Trophoblast cell (in vitro differentiated cells and primary cell): Measurements from ENCODE around the gene RAB22A.

Source experiments
- DNase-seq, 2 donors: peaks; one replicate each; pipeline ENCODE4 v3.0.0-alpha.2; 2016
- H2AFZ ChIP-seq: 2 replicates; pipeline ENCODE4 v1.6.1; 2013; ENCODE audit warnings: low read length, moderate library complexity, mild to moderate bottlenecking; ENCODE audit not compliant: insufficient read depth, poor library complexity
- H2AK5ac ChIP-seq: 2 replicates; pipeline ENCODE4 v1.6.1; 2013; ENCODE audit warnings: mild to moderate bottlenecking, low read length
- H2BK120ac ChIP-seq: 2 replicates; pipeline ENCODE4 v1.6.1; 2013; ENCODE audit warnings: low read length, mild to moderate bottlenecking, moderate library complexity; ENCODE audit not compliant: insufficient read depth, poor library complexity
- H2BK12ac ChIP-seq: 2 replicates; pipeline ENCODE4 v1.6.1; 2013; ENCODE audit warnings: mild to moderate bottlenecking, low read length, moderate library complexity
- H2BK5ac ChIP-seq: 2 replicates; pipeline ENCODE4 v1.6.1; 2013; ENCODE audit warnings: low read length, low read depth, moderate library complexity, mild to moderate bottlenecking; ENCODE audit not compliant: poor library complexity
- H3K14ac ChIP-seq: 2 replicates; pipeline ENCODE4 v1.6.1; 2013; ENCODE audit warnings: mild to moderate bottlenecking, low read length
- H3K18ac ChIP-seq: 2 replicates; pipeline ENCODE4 v1.6.1; 2013; ENCODE audit warnings: mild to moderate bottlenecking, low read length
- H3K23ac ChIP-seq: 2 replicates; pipeline ENCODE4 v1.6.1; 2013; ENCODE audit warnings: low read length
- H3K27ac ChIP-seq: 2 replicates; pipeline ENCODE4 v1.5.1; 2013; ENCODE audit warnings: low read depth, mild to moderate bottlenecking, inconsistent platforms, low read length, moderate library complexity
- H3K27me3 ChIP-seq: 2 replicates; pipeline ENCODE4 v1.6.1; 2013; ENCODE audit warnings: inconsistent platforms, mild to moderate bottlenecking, low read length, moderate library complexity; ENCODE audit not compliant: insufficient read depth
- H3K36me3 ChIP-seq, 2 experiments: 1 replicate in 1 of 2; 2 replicates in 1 of 2; pipeline ENCODE4 v1.6.1; 2013; ENCODE audit warnings: low read length in 2 of 2, mild to moderate bottlenecking in 2 of 2, moderate library complexity in 1 of 2; ENCODE audit not compliant: insufficient read depth in 2 of 2, control insufficient read depth in 1 of 2
- H3K4ac ChIP-seq: 2 replicates; pipeline ENCODE4 v1.6.1; 2013; ENCODE audit warnings: low read depth, mild to moderate bottlenecking, low read length, moderate library complexity
- H3K4me1 ChIP-seq, 2 experiments: 1 replicate in 1 of 2; 2 replicates in 1 of 2; pipeline ENCODE4 v1.6.1; 2013; ENCODE audit warnings: low read length in 2 of 2, mild to moderate bottlenecking in 2 of 2, moderate library complexity in 1 of 2; ENCODE audit not compliant: insufficient read depth in 2 of 2, control insufficient read depth in 1 of 2
- H3K4me2 ChIP-seq: 2 replicates; pipeline ENCODE4 v1.6.1; 2013; ENCODE audit warnings: inconsistent platforms, mild to moderate bottlenecking, low read length, moderate library complexity
- H3K4me3 ChIP-seq: 2 replicates; pipeline ENCODE4 v1.5.1; 2013; ENCODE audit warnings: mild to moderate bottlenecking, low read depth, low read length, inconsistent platforms
- H3K79me1 ChIP-seq: one replicate; pipeline ENCODE4 v1.6.1; 2013; ENCODE audit warnings: low read length
- H3K79me2 ChIP-seq: 2 replicates; pipeline ENCODE4 v1.6.1; 2013; ENCODE audit warnings: low read length, mild to moderate bottlenecking; ENCODE audit not compliant: control insufficient read depth, insufficient read depth, poor library complexity
- H3K9ac ChIP-seq: 2 replicates; pipeline ENCODE4 v1.6.1; 2013; ENCODE audit warnings: mild to moderate bottlenecking, low read length
- H3K9me3 ChIP-seq: 2 replicates; pipeline ENCODE4 v1.6.1; 2013; ENCODE audit warnings: low read depth, mild to moderate bottlenecking, control low read depth, inconsistent platforms, low read length; ENCODE audit not compliant: insufficient read depth
- H4K12ac ChIP-seq: 2 replicates; pipeline ENCODE4 v1.6.1; 2013; ENCODE audit warnings: low read depth, mild to moderate bottlenecking, low read length, moderate library complexity
- H4K8ac ChIP-seq: 2 replicates; pipeline ENCODE4 v1.6.1; 2013; ENCODE audit warnings: low read depth, mild to moderate bottlenecking, low read length, moderate library complexity
- H4K91ac ChIP-seq: one replicate; pipeline ENCODE4 v1.6.1; 2013; ENCODE audit warnings: low read depth, mild to moderate bottlenecking, low read length, moderate library complexity
- WGBS: extraction: QIAGEN DNeasy Blood & Tissue Kit; methylation state at CpG from one replicate; pipeline ENCODE4 v1.1.7; 2013; ENCODE audit warnings: missing lambda C conversion rate; ENCODE audit not compliant: insufficient read length, insufficient coverage; ENCODE audit errors: extremely low coverage; 5-methylcytosine and 5-hydroxymethylcytosine counted together

The RAB22A gene

GRCh38 chr20:58305061-58305460, 4.5 kb upstream of the RAB22A start:
- H3K9me3 ChIP-seq, result no peaks in the 10 kb centered on the region
- peaks cover 3 to 4% of the 10 kb centered on the region in 2 experiments for H3K4me1 ChIP-seq
- no peak overlapping the region for H3K18ac ChIP-seq
- H3K14ac ChIP-seq, result no peak overlapping the region
- no peak overlapping the region for H4K91ac ChIP-seq
- no peak overlapping the region for H2AFZ ChIP-seq
- no peak overlapping the region for H3K9ac ChIP-seq
- no peak overlapping the region for H2AK5ac ChIP-seq
- peaks cover 2 to 4% of the 10 kb centered on the region in 2 experiments for H3K36me3 ChIP-seq
- no peak overlapping the region for H2BK5ac ChIP-seq
- no peak overlapping the region for H3K27ac ChIP-seq
- no peaks in the 10 kb centered on the region for H3K27me3 ChIP-seq
- no peak overlapping the region for H3K4me2 ChIP-seq
- no peak for DNase-seq
- WGBS, result no CpG with 5 or more reads among the region's 1 CpG
- peaks cover 8% of the 10 kb centered on the region for H3K79me1 ChIP-seq
- H3K4me3 ChIP-seq, result no peak overlapping the region
- no peak overlapping the region for H2BK120ac ChIP-seq
- no peak overlapping the region for H3K23ac ChIP-seq
- H4K8ac ChIP-seq, result no peak overlapping the region
- no peak overlapping the region for H3K4ac ChIP-seq
- no peak overlapping the region for H2BK12ac ChIP-seq
- H3K79me2 ChIP-seq, result peaks cover 6% of the 10 kb centered on the region
- no peak overlapping the region for H4K12ac ChIP-seq

GRCh38 chr20:58306421-58307261, 2.9 kb upstream of the RAB22A start:
- WGBS, result no CpG with 5 or more reads among the region's 11 CpGs

GRCh38 chr20:58307270-58307669, 2.2 kb upstream of the RAB22A start:
- DNase-seq, result no peak
- Histone ChIP-seq H2BK5ac (no peak overlapping the region), H3K4ac (no peak overlapping the region), H3K18ac (no peak overlapping the region), H3K9me3 (no peaks in the 10 kb centered on the region), H2AFZ (no peak overlapping the region), H2AK5ac (no peak overlapping the region), H3K4me1 (peaks cover 3 to 4% of the 10 kb centered on the region in 2 experiments), H3K4me3 (no peak overlapping the region), H3K9ac (no peak overlapping the region), H4K8ac (no peak overlapping the region), H3K27ac (no peak overlapping the region), H3K27me3 (no peaks in the 10 kb centered on the region), H2BK120ac (no peak overlapping the region), H2BK12ac (no peak overlapping the region), H3K79me1 (peaks cover 8% of the 10 kb centered on the region), H3K14ac (no peak overlapping the region), H4K12ac (no peak overlapping the region), H4K91ac (no peak overlapping the region), H3K79me2 (peaks cover 6% of the 10 kb centered on the region), H3K23ac (no peak overlapping the region), H3K4me2 (no peak overlapping the region), H3K36me3 (peaks cover 0 to 2% of the 10 kb centered on the region in 2 experiments)
- no CpG with 5 or more reads among the region's 7 CpGs for WGBS

More at GRCh38 chr20:58306421-58307261, 2.9 kb upstream of the RAB22A start:
- Histone ChIP-seq H3K27ac (no peak overlapping the region), H3K9me3 (no peaks in the 10 kb centered on the region), H3K79me2 (peaks cover 6% of the 10 kb centered on the region), H4K8ac (no peak overlapping the region), H3K27me3 (no peaks in the 10 kb centered on the region), H2AFZ (no peak overlapping the region), H4K91ac (no peak overlapping the region), H3K4ac (no peak overlapping the region), H3K14ac (no peak overlapping the region), H2BK120ac (no peak overlapping the region), H3K4me1 (peaks cover 3 to 4% of the 10 kb centered on the region in 2 experiments), H3K9ac (no peak overlapping the region), H3K4me2 (no peak overlapping the region), H4K12ac (no peak overlapping the region), H2BK5ac (no peak overlapping the region), H3K4me3 (no peak overlapping the region), H3K36me3 (peaks cover under 1 to 1% of the 10 kb centered on the region in 2 experiments), H3K79me1 (peaks cover 8% of the 10 kb centered on the region), H3K23ac (no peak overlapping the region), H3K18ac (no peak overlapping the region), H2AK5ac (no peak overlapping the region), H2BK12ac (no peak overlapping the region)
- DNase-seq, result peak; percentile 20 to 41

GRCh38 chr20:58308290-58308679, 1.2 kb upstream of the RAB22A start:
- Histone ChIP-seq H3K36me3 (peaks cover 6 to 8% of the 10 kb centered on the region in 2 experiments), H2AK5ac (no peak overlapping the region), H2AFZ (no peak overlapping the region), H3K79me2 (peaks cover 6% of the 10 kb centered on the region), H3K9me3 (no peaks in the 10 kb centered on the region), H3K79me1 (peaks cover 8% of the 10 kb centered on the region), H3K4me2 (peak overlapping the region; percentile 56), H3K23ac (no peak overlapping the region), H2BK5ac (no peak overlapping the region), H3K4ac (no peak overlapping the region), H2BK120ac (no peak overlapping the region), H3K27me3 (no peaks in the 10 kb centered on the region), H3K4me3 (no peak overlapping the region), H3K14ac (no peak overlapping the region), H3K18ac (no peak overlapping the region), H4K91ac (peak overlapping the region; percentile 58), H3K9ac (no peak overlapping the region), H4K12ac (no peak overlapping the region), H4K8ac (peak overlapping the region; percentile 97), H2BK12ac (no peak overlapping the region), H3K4me1 (peaks cover 3 to 4% of the 10 kb centered on the region in 2 experiments), H3K27ac (no peak overlapping the region)
- WGBS, result no CpG with 5 or more reads among the region's 9 CpGs
- no peak for DNase-seq
